Measurements from ENCODE around the gene TBRG4. TPM values are rescaled to one million over a fixed set of nuclear protein-coding genes. Genes with fewer than 3 reads are reported as not detected.

The TBRG4 gene
- total RNA-seq, 1 donor from 2014 or later, result 195 TPM

DNA sequence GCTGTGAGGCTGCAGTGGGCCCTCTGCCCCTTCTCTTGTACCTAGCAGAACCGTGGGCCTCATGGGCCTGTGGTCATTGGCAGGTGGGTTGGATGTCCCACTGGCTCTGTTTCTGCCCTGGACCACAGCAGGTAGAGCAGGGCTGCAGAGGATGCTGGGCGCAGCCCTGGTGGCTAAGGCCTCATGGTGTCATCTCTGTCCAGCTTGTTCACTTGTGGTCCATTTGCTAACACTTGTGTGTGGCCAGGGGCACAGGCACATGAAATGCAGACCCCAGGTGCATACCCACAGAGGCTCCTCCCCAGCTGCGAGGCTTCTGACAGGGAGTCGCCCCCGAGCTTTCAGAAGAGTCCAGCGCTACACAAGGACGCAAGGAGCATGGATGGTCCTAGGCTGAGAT, 22.4 kb upstream of the TBRG4 start:
- H3K4me1 Mint-ChIP-seq (ENCODE audit: low read depth), result peaks cover 15% of the 10 kb centered on the region
- no peak overlapping the region for H3K4me3 Mint-ChIP-seq
- H3K27ac Mint-ChIP-seq, result no peak overlapping the region
- peaks cover 9% of the 10 kb centered on the region for H3K27me3 Mint-ChIP-seq (ENCODE audit: insufficient read depth)
- no peak for DNase-seq (ENCODE audit: low spot score)
- intact Hi-C loops (cut with micrococcal nuclease), result no loop called here
- H3K36me3 Mint-ChIP-seq (ENCODE audit: low read depth), result no peaks in the 10 kb centered on the region
- no peaks in the 10 kb centered on the region for H3K9me3 Mint-ChIP-seq

DNA sequence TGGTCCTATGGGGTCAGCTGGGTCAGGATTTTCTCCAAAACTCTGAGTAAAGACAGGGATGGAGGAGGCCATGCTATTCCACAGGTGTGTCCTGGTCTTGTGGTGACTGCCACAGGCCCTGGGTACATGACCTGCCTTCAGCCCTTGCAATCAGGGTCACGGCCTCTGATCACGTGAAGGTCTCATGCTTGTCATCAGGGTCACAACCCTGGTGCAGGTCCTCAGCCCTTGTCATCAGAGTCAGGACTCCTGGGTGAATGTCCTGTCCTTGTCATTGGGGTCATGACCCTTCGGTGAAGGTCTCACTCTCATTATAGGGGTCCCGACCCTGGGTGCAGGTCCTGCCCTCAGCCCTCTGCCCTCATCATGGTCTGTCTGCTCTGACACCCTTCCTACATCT, 21.9 kb upstream of the TBRG4 start:
- Mint-ChIP-seq H3K36me3 (ENCODE audit: low read depth) (no peaks in the 10 kb centered on the region), H3K4me3 (no peak overlapping the region), H3K9me3 (no peaks in the 10 kb centered on the region), H3K27me3 (ENCODE audit: insufficient read depth) (peaks cover 8% of the 10 kb centered on the region), H3K4me1 (ENCODE audit: low read depth) (peaks cover 15% of the 10 kb centered on the region), H3K27ac (no peak overlapping the region)
- intact Hi-C loops (cut with micrococcal nuclease), result no loop called here
- no peak for DNase-seq (ENCODE audit: low spot score)

DNA sequence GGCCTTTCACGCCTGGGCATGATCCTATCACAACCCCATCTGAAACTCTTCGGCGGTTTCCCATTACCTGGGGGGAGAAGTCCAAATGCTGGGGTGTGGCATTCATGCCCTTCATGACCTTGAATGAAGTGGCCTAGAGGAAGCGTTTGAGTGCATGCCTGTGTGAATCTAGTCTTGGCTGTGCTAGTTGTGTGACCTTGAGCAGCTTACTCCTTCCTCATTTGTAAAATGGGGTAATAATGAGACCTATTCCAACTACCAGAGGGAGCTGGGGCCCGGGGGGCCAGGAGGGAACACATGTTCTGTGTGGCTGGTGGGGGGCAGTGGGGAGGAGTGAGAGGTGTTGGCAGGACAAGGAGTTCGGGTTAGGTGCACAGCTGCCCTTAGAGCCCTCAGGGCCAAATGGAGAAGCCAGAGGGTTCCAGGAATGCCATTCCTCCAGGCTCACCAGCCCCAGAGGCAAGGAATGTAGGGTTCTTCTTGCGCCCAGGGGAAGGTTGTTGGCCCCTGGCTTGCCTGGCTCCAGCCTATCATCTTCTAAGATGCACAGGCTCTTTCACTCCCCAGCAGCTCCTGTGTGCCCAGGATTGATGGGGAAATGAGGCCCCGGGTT, 21.3 kb upstream of the TBRG4 start:
- Mint-ChIP-seq H3K36me3 (ENCODE audit: low read depth) (no peaks in the 10 kb centered on the region), H3K4me1 (ENCODE audit: low read depth) (peaks cover 15% of the 10 kb centered on the region), H3K4me3 (no peak overlapping the region), H3K27me3 (ENCODE audit: insufficient read depth) (peaks cover 8% of the 10 kb centered on the region), H3K27ac (no peak overlapping the region), H3K9me3 (no peaks in the 10 kb centered on the region)
- no peak for DNase-seq (ENCODE audit: low spot score)
- intact Hi-C loops (cut with micrococcal nuclease), result no loop called here

DNA sequence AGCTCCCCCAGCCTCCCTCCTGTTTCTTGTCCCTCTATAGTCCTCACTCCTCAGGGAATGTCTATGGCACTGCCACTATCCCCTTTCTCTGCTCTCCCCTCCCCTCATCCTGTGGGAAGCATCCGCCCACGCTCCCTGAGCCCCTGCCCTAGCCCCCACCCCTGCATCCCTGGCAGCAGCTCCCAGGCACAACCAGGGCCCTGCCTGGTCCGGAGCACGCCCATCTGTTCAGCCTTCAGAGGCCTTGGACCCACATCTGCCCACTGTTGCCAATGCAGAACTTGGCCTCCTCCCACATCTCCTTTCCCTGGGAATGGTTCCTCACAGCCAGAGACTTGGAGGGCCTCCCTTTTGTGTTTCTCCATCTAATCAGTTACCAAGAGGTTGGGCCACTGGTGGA, 20.4 kb upstream of the TBRG4 start:
- Mint-ChIP-seq H3K27ac (no peak overlapping the region), H3K27me3 (ENCODE audit: insufficient read depth) (peaks cover 7% of the 10 kb centered on the region), H3K36me3 (ENCODE audit: low read depth) (no peaks in the 10 kb centered on the region), H3K9me3 (no peaks in the 10 kb centered on the region), H3K4me1 (ENCODE audit: low read depth) (peaks cover 15% of the 10 kb centered on the region), H3K4me3 (no peak overlapping the region)
- intact Hi-C loops (cut with micrococcal nuclease), result no loop called here
- no peak for DNase-seq (ENCODE audit: low spot score)

DNA sequence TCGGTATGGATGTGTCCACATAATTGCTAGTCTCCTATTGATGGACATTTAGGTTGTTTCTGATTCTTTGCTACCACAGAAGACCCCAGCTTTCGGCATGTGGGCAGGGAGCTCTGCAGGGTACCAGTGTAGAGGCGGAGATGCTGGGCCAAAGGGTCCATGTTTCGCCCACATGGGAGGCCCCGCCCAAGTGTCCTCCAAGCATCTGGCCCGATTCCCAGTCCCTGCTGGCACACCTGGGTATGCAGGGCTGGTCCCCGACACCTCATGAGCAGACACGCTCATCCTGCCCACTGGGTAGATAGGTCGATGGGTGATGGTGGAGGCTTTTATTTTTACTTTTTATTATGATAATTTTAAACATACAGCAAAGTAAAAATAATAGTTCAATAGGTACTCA, 19.4 kb upstream of the TBRG4 start:
- H3K9me3 Mint-ChIP-seq, result no peaks in the 10 kb centered on the region
- no peak overlapping the region for H3K4me3 Mint-ChIP-seq
- peaks cover 5% of the 10 kb centered on the region for H3K27me3 Mint-ChIP-seq (ENCODE audit: insufficient read depth)
- no peaks in the 10 kb centered on the region for H3K36me3 Mint-ChIP-seq (ENCODE audit: low read depth)
- DNase-seq (ENCODE audit: low spot score), result no peak
- intact Hi-C loops (cut with micrococcal nuclease), result no loop called here
- H3K4me1 Mint-ChIP-seq (ENCODE audit: low read depth), result peaks cover 5% of the 10 kb centered on the region
- no peak overlapping the region for H3K27ac Mint-ChIP-seq

DNA sequence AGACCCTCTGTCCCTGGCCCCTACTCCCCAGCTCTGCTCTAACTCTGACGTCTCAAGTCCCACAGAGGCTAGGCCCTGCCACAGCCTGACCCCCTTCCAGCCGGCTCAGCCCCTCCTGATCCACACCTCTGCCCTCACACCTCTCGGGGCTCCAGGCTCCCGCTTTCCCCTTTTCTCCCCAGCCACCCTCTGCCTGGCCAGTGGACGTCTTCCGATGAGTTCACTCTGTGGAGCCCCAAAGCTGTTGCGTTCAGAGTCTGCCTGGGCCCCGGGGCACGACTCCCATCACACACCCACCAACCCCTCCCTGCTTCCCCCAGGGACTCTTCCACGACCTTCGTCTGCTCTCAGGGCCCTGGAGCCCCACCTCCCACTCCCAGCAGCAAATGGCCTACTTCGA, 18.4 kb upstream of the TBRG4 start:
- no peak overlapping the region for H3K4me3 Mint-ChIP-seq
- H3K4me1 Mint-ChIP-seq (ENCODE audit: low read depth), result no peaks in the 10 kb centered on the region
- no peaks in the 10 kb centered on the region for H3K36me3 Mint-ChIP-seq (ENCODE audit: low read depth)
- no peak overlapping the region for H3K27ac Mint-ChIP-seq
- intact Hi-C loops (cut with micrococcal nuclease), result no loop called here
- no peak for DNase-seq (ENCODE audit: low spot score)
- peaks cover 5% of the 10 kb centered on the region for H3K27me3 Mint-ChIP-seq (ENCODE audit: insufficient read depth)
- no peaks in the 10 kb centered on the region for H3K9me3 Mint-ChIP-seq

DNA sequence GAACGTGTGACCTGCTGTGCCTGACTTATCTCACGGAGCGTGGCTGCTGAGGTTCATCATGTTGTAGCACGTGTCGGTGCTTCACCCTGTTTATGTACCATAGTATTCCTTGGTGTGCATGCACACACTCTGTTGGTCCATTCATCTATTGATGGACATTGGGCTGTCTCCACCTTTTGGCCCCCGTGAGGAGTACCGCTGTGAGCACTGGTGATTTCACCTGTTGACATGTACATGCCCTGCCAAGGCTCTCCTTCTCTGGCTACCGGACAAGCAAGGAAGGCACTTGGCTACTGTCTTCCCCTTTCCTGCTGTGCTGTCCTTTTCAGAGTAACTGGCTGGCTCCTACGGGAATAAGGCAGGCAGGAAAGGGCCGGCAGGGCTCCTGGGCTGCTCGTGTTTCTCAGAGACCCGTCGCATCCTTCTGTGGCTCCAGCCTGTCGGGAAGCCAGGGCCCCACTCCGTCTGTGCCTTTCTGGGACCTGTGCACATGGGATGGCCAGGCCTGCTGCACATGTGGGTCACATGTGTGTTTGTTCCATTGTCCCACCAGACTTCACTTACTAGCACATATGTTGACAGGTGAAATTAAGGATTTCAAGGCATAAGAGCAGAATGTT, 17.8 kb upstream of the TBRG4 start:
- peaks cover 5% of the 10 kb centered on the region for H3K27me3 Mint-ChIP-seq (ENCODE audit: insufficient read depth)
- intact Hi-C loops (cut with micrococcal nuclease), result no loop called here
- no peaks in the 10 kb centered on the region for H3K9me3 Mint-ChIP-seq
- no peak overlapping the region for H3K4me3 Mint-ChIP-seq
- H3K27ac Mint-ChIP-seq, result peak overlapping the region; percentile 37
- H3K4me1 Mint-ChIP-seq (ENCODE audit: low read depth), result no peaks in the 10 kb centered on the region
- H3K36me3 Mint-ChIP-seq (ENCODE audit: low read depth), result no peaks in the 10 kb centered on the region
- DNase-seq (ENCODE audit: low spot score), result no peak

DNA sequence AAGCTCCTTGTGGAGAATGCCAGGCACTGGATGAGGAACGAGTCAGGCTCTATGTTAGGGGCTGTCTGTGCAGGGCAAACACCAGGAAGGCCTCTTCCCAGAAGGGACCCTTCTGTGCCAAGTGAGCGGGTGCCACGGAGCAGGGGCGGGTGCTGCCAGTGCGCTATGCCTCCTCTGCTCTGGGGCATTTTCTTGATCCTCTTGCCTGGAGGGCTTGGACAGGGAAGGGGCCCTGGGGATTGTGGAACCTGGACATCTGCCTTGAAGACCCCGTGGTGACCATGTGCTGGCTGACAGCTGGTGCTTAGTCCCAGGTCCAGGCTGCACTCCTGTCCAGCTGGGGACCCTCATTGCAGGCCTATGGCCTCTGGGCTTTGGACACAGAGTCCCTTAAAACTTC, 15.4 kb upstream of the TBRG4 start:
- Mint-ChIP-seq H3K27me3 (ENCODE audit: insufficient read depth) (peaks cover 4% of the 10 kb centered on the region), H3K9me3 (no peaks in the 10 kb centered on the region), H3K27ac (no peak overlapping the region), H3K36me3 (ENCODE audit: low read depth) (no peaks in the 10 kb centered on the region), H3K4me1 (ENCODE audit: low read depth) (peaks cover 14% of the 10 kb centered on the region), H3K4me3 (no peak overlapping the region)
- no peak for DNase-seq (ENCODE audit: low spot score)
- intact Hi-C loops (cut with micrococcal nuclease), result no loop called here

DNA sequence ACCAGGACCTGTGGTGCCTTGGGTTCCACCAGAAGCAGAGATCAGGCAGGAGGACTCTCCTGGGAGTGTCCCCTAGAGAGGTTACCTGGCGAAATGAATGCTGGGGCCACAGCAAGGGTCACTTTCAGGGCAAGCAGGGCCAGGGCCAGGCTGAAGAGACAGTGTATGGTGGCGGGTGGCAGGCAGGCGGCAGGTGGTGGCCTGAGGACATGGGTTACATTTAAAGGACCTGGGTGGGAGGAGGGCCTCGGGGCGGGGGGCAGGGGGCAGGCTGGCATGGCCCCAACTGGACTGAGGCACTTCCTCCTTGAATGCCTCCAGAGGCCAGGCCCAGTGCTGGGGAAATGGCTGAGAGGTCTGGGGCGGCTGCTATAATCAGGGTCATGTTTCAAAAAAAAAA, 14.7 kb upstream of the TBRG4 start:
- Mint-ChIP-seq H3K4me1 (ENCODE audit: low read depth) (peaks cover 16% of the 10 kb centered on the region), H3K27ac (no peak overlapping the region), H3K27me3 (ENCODE audit: insufficient read depth) (no peaks in the 10 kb centered on the region), H3K4me3 (no peak overlapping the region), H3K9me3 (no peaks in the 10 kb centered on the region), H3K36me3 (ENCODE audit: low read depth) (no peaks in the 10 kb centered on the region)
- intact Hi-C loops (cut with micrococcal nuclease), result no loop called here
- DNase-seq (ENCODE audit: low spot score), result no peak

DNA sequence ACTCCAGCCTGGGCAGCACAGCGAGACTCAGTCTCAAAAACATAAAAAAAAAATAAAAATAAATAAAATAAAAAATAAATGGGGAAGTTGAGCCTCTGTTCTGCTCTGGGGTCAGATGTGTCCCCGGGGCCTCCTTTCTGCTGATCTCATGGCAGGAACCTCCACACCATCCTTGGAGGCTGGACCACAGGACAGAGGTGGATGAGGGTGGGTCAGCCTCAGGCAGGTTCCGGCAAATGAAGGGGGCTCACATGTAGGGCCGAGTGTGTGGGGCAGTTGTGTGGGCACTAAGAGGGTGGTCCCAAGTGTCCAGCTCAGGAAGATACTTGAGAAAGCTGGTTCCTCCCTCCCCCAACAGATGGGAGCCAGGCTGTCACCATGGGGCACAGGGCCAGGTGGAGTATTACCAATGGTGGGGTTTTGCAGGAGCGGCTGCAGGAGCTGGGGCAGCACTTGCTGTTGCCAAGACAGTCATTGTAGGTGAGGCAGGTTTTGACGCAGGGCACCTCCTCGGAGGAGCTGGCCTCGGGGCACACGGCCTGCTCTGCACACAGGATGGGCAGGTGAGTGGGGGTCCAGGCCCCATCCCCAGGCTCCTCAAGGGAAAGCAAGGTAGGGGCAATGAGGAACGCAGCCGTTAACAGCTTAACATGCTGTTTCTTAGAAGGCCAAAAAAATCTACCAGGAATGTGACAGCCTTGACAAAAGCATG, 13.9 kb upstream of the TBRG4 start:
- Mint-ChIP-seq H3K27me3 (ENCODE audit: insufficient read depth) (no peaks in the 10 kb centered on the region), H3K36me3 (ENCODE audit: low read depth) (no peaks in the 10 kb centered on the region), H3K27ac (no peak overlapping the region), H3K4me3 (no peak overlapping the region), H3K9me3 (no peaks in the 10 kb centered on the region), H3K4me1 (ENCODE audit: low read depth) (peaks cover 21% of the 10 kb centered on the region)
- no peak for DNase-seq (ENCODE audit: low spot score)
- intact Hi-C loops (cut with micrococcal nuclease), result no loop called here

DNA sequence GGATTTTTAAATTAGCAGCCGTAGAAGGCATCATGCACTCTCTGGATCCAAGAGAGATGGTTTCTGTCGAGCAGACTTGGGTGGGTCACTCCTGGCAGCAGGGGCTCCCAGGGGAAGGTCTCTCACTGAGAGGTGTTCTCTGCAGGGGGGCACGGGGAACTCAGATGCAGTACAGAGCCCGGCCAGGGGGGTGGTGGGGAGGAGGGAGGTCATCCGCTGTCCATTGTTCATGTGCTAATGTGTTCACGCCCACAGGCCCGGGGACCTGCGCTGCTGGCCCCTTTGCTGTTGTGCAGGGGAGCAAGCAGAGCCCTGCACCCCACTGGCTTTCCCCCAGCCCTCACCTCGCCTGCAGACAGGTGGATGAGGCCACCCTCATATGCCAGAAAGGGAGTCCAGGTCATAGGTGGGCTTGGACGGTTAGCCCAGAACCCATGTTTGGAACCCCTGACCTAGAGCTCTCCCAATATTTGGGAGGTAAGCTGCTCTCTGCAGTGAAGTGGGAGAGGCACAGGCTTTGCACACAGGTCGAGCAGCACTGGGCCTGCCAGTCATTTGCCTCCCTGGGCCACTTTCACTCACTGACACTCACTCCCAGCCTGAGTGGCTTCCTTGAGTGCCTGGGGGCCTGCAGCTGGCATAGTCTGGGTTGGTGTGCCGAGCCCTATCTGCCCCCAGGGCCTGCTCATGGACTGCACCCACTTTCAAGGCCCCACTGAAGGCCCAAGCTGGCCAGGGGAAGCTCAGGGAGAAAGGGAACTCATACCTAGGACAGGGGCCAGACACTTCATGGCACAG, 12.6 kb upstream of the TBRG4 start:
- Mint-ChIP-seq H3K4me1 (ENCODE audit: low read depth) (peaks cover 21% of the 10 kb centered on the region), H3K27me3 (ENCODE audit: insufficient read depth) (no peaks in the 10 kb centered on the region), H3K9me3 (no peaks in the 10 kb centered on the region), H3K36me3 (ENCODE audit: low read depth) (no peaks in the 10 kb centered on the region), H3K27ac (no peak overlapping the region), H3K4me3 (no peak overlapping the region)
- intact Hi-C loops (cut with micrococcal nuclease), result no loop called here
- DNase-seq (ENCODE audit: low spot score), result no peak

DNA sequence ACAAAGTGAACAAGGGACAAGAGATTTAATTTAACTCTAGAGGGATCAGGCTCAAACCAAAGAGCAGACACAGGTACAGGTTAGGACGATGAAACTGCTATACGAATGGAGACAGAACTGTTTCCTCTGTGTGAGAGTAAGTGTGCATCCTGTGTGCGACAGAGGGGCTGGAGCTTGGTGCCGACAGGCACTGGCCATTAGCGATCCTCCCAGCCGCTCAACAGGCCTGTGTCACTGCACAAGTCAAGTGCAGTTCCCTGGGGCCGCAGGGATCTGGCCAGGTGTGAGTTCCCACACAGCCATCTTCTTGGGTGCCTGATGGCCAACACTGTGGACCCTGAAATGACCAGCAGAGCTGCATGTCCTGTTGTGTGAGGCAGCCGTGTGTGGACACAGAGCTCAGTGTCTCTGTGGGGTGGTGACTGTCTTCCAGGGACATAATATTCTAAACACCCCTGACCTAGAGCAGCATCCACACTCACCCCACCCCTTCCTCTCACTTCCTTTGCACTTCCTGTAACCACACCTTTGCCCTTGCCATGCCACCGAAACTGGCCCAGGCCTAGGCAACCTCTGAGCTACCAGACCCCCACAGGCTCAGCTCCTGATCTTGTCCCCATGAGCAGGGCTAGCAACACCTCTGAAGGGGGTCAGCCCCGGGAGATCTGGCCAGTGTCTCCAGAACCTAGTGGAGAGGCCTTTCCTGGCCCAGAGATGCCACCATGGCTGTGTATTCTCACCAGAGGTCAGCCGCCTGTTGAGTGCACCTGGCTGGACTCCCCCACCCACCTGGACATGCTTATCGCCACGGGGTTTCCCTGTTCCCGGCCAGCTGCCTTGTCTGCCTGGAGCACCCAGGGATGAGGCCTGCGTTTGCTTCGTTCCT, 11.7 kb upstream of the TBRG4 start:
- H3K36me3 Mint-ChIP-seq (ENCODE audit: low read depth), result no peaks in the 10 kb centered on the region
- no peak for DNase-seq (ENCODE audit: low spot score)
- no peaks in the 10 kb centered on the region for H3K27me3 Mint-ChIP-seq (ENCODE audit: insufficient read depth)
- H3K4me3 Mint-ChIP-seq, result peak overlapping the region; percentile 22
- intact Hi-C loops (cut with micrococcal nuclease), result no loop called here
- peaks cover 21% of the 10 kb centered on the region for H3K4me1 Mint-ChIP-seq (ENCODE audit: low read depth)
- H3K9me3 Mint-ChIP-seq, result no peaks in the 10 kb centered on the region
- peak overlapping the region; percentile 85 for H3K27ac Mint-ChIP-seq

Measured in activated T-helper 1 cell treated with anti-CD3 and anti-CD28 coated beads, Interleukin-12 subunit alpha, Interleukin-12 subunit beta, Interleukin-2, Interleukin-4 antibody, amounts not matched to agents 30 ng/mL and 10 ng/mL and 1 ng/mL, durations not matched to agents 14 hours and 24 hours and 36 hours (primary cell).